Measurements from ENCODE around the gene SSNA1.

- TF ChIP-seq CTCF (IDR thresholded peaks at IDR 0.05; ENCODE audit: low read depth, low read length) (no peak), EZH2phosphoT487 (IDR thresholded peaks at IDR 0.05; ENCODE audit: low read depth) (no peak)
These were observed 4.4 kb downstream of the SSNA1 start for GRCh38 chr9:137192859-137193258.
